ENCODE results near the gene IFT172.

The IFT172 gene

DNA sequence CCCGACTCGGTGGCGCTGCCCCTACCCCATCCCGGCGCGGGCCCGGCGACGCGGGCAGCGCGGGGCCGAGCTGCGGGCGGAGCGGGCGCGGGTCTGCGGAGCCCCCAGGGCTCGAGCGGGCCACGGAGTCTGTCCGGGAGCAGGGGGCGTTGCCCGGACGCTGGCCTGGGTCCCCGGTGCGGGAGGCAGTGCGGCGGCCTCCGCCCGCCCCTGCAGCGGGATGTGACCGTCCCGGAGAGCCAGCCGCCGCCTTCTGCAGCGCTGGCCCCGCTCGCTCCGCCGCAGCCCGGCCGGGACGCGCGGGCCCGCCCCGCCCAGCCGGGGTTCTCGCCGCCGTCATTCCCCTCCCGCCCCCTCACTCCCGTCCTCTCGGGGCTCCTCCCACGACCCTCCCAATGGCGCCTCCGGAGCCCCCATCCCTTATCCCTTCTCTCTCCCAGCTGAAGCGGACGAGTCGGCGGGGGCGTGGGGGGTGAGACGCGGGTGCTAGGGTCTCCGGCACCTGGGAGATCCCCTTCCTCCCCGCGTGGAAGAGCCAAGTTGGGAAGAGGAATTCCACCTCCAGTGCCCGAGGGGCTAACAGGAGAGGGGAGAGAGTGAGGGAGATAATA lies 5.5 kb upstream of the IFT172 start, which contains the start of gene FNDC4:
TSS of gene FNDC4 (minus strand) at position 257 of the 611 bp plus-strand sequence. CDS start 521 bp downstream, outside the sequence.
- DNase-seq (ENCODE audit: low read depth in 2 of 2), result no peak

GRCh38 chr2:27494284-27494943 lies 4.9 kb upstream of the IFT172 start:
- DNase-seq (ENCODE audit: low read depth in 2 of 2), result no peak

- no peak for DNase-seq (ENCODE audit: low read depth in 2 of 2)
These were observed 4.4 kb upstream of the IFT172 start for GRCh38 chr2:27493948-27494283.

DNA sequence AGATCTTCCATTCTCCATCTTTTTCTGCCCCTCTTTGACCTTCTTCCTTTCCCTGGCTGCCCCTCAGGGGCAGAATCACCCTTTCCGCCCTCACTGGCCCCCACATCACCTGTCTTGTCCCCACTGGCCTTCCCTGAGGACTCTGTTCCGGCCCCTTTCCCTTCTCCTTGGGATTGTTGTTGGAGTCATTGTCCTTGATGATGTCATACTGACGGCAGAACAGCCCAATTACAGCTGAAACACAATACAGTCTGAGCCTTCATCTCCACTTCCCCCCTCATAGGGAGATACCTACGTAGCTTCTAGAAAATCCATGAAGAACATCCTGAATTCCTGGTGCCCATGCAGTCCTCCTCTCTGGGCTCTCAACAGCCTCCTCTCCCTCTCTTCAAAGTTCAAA lies 3.0 kb upstream of the IFT172 start:
- no peak for DNase-seq (ENCODE audit: low read depth in 2 of 2)

- DNase-seq (ENCODE audit: low read depth in 2 of 2), result no peak
These were observed 435 bp downstream of the IFT172 start for GRCh38 chr2:27489118-27489497.

GRCh38 chr2:27485496-27485895 lies 4.0 kb downstream of the IFT172 start:
- DNase-seq (ENCODE audit: low read depth in 2 of 2), result no peak

DNA sequence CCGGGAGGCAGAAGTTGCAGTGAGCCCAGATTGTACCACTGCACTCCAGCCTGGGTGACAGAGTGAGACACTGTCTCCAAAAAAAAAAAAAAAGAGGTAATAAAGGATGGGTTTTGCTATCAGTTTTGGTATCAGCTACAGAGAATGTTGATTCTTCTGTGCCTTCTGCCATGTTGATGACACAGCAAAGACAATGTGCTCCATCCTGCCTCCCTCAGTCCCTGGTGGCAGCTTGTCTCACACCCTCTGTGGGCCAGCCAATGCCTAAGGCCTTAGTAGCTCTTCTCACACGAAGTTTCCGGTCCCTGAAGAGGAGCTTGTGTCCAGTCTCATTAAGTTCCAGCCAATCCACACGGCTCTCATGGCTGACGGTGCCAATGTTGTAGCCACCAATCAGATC lies 17.6 kb downstream of the IFT172 start:
- no peak for DNase-seq (ENCODE audit: low read depth in 2 of 2)

GRCh38 chr2:27464443-27464842 lies 25.1 kb downstream of the IFT172 start:
- no peak for DNase-seq (ENCODE audit: low read depth in 2 of 2)

DNA sequence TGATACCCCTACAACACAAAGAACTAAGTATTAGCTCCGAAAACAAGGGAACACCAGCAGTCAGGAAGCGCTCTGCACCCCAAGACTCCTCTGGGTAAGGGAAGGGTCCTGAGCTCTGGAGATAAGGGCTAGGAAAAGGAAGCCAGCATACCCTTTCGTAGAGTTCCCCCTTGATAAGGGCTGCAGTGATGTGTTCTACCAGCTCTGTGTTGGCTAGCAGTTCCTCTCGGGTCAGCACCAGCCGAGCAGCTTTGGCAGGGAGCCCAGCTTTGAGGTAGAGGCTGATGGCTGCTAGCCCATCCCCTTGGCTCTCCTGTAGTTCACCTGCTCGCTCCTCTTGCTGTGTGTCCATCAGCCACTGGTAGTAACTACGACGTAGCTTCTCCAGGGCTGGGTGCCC lies 28.4 kb downstream of the IFT172 start:
- no peak for DNase-seq (ENCODE audit: low read depth in 2 of 2)

DNA sequence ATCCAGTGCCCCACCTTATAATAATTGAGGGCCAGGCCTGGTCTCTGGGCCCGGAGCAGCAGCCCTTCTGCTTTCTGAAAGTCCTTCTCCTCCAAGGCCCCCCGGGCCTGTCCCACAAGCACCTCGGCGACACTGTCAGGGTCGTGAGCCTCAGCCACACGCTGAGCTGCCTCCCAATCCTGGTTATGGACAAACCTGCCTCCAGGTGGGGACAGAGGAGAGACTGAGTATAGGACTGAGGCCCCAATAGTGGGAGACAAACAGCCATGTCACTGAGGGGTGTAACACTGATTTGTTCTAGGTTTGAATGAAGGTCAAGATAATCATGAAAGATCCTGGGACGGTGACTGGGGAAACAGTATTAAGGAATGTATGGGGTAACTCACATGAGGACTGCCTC lies 35.6 kb downstream of the IFT172 start:
- no peak for DNase-seq (ENCODE audit: low read depth in 2 of 2)

DNA sequence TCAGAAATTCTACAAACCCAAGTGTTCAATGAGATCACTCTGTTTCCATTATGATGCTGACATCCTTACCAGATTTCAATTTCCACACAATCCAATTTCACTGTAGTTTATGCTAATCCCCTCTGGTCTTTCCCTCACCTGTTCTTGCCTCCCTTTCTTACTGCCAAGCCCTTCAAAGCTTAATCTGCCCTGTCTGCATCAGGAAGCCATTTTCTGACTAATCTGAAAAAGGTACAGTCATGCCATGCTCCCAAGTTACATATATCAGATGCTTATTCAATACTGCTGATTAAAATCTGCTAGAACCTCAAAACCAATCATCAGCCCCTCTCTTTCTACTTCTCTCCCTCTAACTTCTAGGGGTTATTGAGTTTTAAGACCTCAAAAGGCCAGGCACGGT lies 38.4 kb downstream of the IFT172 start:
- DNase-seq (ENCODE audit: low read depth in 2 of 2), result no peak

DNA sequence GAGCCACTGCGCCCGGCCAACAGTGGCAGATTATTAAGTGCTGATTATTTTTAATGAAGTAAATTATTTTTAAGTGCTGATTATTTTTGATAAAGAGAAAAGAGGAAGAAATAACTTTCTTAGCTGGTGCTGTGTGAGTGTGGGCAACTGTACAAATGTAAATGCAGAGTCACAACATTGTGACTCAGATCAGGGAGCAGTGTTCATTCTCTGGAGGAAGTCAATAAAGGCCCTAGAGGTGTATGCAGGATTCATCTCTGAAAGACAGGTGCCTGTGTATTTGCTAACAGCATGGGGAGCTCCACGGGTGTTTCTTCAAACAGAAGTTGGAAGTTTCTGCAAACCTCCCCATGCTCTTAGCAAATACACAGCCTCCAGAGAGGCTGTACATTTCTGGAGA lies 41.2 kb downstream of the IFT172 start:
- DNase-seq (ENCODE audit: low read depth in 2 of 2), result no peak

- DNase-seq (ENCODE audit: low read depth in 2 of 2), result no peak
These were observed 43.5 kb downstream of the IFT172 start for GRCh38 chr2:27446057-27446456.

- DNase-seq (ENCODE audit: low read depth in 2 of 2), result no peak
These were observed 43.9 kb downstream of the IFT172 start for GRCh38 chr2:27445615-27446014.

- no peak for DNase-seq (ENCODE audit: low read depth in 2 of 2)
These were observed 44.4 kb downstream of the IFT172 start for GRCh38 chr2:27445155-27445554.

GRCh38 chr2:27442920-27443282 lies 46.6 kb downstream of the IFT172 start:
- no peak for DNase-seq (ENCODE audit: low read depth in 2 of 2)

DNA sequence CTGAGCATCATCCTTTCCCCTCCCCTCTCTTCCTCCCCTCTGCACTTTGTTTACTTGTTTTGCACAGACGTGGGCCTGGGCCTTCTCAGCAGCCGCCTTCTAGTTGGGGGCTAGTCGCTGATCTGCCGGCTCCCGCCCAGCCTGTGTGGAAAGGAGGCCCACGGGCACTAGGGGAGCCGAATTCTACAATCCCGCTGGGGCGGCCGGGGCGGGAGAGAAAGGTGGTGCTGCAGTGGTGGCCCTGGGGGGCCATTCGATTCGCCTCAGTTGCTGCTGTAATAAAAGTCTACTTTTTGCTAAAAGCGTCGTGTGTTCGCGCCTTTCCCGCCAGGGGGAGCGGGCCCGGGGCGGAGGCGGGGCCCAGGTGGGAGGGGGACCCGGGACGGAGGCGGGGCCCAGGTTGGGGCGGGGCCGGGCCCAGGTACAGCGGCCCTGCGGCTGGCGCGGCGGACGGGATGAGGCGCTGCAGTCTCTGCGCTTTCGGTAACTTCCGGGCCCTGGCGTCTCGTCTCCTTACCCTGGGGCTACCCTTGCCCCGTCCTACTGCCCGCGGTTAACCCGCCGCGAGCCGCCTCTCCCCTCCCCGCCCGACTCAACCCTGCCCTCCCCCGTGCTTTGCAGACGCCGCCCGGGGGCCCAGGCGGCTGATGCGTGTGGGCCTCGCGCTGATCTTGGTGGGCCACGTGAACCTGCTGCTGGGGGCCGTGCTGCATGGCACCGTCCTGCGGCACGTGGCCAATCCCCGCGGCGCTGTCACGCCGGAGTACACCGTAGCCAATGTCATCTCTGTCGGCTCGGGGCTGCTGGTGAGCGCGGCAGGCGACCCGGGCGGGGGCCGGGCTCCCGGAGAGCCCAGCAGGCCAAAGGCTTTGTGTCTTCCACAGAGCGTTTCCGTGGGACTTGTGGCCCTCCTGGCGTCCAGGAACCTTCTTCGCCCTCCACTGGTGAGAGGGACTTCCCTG lies 47.3 kb downstream of the IFT172 start, which contains the start of gene KRTCAP3:
TSS of gene KRTCAP3 (plus strand) at position 424 of the 962 bp plus-strand sequence. CDS start at position 456, 32 bp downstream.
- DNase-seq (ENCODE audit: low read depth in 2 of 2), result peak; percentile 7 to 28

DNA sequence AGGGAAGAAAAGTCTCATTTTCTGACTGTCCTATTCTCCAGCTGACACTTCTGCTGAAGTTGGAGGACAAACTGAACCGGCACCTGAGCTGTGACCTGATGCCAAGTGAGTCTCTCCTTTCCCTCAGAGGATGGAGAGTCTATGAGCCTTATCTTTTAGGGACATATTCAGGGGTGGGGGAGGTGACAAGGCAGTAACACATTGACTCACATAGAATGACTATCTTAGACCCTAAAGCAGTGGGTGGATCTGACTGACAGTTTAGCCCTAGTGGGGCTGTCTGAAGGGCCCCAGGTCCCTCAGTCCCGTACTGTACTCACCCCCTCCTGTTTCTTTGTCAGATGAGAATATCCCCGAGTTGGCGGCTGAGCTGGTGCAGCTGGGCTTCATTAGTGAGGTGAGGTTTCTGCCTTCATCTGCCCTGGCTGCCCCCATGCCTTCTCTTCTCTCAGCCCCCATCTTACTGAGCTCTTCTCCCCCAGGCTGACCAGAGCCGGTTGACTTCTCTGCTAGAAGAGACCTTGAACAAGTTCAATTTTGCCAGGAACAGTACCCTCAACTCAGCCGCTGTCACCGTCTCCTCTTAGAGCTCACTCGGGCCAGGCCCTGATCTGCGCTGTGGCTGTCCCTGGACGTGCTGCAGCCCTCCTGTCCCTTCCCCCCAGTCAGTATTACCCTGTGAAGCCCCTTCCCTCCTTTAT lies 48.2 kb downstream of the IFT172 start:
- DNase-seq (ENCODE audit: low read depth in 2 of 2), result no peak

DNA sequence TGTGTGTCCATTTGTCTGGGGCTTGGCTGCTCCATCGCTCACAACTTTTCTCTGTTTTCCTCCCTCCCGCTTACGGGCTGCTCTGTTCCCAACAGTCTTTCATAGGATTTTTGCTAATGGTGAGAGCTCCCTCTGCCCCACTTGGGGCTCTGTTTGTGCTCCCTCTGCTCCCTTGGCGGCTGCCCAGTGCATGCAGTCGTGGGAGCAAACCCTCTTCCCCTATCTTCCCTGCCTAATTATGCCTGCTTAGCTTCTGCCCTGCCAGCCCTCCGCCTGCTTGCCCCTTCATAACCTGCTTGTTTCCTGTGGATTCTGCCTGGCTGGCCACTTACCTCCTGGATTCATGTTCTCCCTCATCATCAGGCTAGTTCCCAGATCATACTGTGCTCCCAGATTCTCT lies 53.9 kb downstream of the IFT172 start:
- DNase-seq (ENCODE audit: low read depth in 2 of 2), result no peak

DNA sequence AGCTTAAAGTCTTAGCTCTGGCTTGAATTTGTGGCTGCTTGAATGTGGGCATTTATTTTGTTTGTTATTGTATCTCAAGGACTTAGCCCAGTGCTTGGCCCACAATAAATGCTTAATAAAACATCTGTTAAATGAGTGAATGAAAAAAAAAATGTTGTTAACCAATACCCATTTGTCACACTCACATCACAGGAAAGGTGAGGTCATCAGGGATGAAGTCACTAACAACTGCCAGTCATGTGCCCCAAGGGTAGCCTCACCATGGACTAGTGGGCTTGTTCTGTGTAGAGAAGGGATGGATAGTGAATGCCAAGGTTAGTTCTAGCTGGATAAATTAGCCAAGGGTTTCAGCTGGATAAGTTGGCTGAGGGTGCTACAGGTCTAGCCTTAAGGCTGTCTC lies 58.1 kb downstream of the IFT172 start:
- no peak for DNase-seq (ENCODE audit: low read depth in 2 of 2)

GRCh38 chr2:27428978-27429541 lies 60.5 kb downstream of the IFT172 start:
- DNase-seq (ENCODE audit: low read depth in 2 of 2), result peak; percentile 18 to 28

All from stimulated activated CD4-positive, alpha-beta T cell treated with anti-CD3 and anti-CD28 coated beads, Interleukin-1b, Interleukin-23, amount 100 ng/mL, for 1 hour (primary cell).